Activated CD4-positive, alpha-beta T cell treated with anti-CD3 and anti-CD28 coated beads for 4 hours (primary cell): Measurements from ENCODE around the gene ZFP30.
A peak's percentile ranks its signal among the peaks of the same experiment; 100 is the strongest.
"Not testable (repeated sequence)": the region's sequence is repeated elsewhere in the genome, so short reads cannot be mapped to it uniquely, and the experiment has no call there.

Experiments
- DNase-seq, 2 donors: peaks; one replicate each; pipeline ENCODE4 v3.0.0-alpha.2; 2020

The ZFP30 gene

DNA sequence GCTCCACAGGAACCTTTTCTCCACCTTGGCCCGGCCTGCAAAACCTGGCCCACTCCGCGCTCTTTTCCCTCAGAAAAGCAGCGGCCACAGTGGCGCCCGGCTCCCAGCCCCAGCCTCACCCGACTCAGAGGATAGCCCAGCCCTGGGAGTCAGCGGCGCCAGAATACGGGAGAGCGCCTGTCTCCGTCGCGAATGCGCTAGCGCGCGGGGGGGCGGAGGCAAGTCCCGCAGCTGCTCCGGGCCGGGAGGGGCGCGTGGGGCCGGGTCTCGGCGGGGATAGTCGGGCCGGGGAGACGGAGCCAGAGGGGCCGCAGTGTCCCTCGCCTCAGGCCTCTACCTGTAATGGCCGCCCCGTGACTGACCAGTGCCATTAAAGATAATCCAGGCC is at the start of gene ZFP30:
Gene ZFP30 (minus strand): TSS at position 165 of the 388 bp plus-strand sequence. CDS start 7,643 bp downstream, outside the sequence.
- DNase-seq: peak; percentile 69 to 84

GRCh38 chr19:37699057-37699456 is 43.8 kb upstream of the ZFP30 start:
- no peak for DNase-seq

DNA sequence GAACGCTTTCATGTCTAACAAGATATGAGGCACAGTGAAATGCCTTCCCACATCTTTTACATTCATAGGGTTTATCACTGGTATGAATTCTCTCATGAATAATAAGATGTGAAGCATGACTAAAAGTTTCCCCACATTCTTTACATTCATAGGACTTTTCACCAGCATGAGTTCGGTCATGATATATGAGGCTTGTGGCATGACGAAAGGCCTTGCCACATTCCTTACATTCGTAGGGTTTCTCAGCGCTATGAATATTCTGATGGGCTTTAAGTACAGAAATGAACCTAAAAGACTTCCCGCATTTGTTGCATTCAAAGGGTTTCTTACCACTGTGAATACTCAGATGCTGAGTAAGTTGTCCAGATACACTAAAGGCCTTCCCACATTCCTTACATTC is 43.0 kb upstream of the ZFP30 start:
- DNase-seq: no peak

DNA sequence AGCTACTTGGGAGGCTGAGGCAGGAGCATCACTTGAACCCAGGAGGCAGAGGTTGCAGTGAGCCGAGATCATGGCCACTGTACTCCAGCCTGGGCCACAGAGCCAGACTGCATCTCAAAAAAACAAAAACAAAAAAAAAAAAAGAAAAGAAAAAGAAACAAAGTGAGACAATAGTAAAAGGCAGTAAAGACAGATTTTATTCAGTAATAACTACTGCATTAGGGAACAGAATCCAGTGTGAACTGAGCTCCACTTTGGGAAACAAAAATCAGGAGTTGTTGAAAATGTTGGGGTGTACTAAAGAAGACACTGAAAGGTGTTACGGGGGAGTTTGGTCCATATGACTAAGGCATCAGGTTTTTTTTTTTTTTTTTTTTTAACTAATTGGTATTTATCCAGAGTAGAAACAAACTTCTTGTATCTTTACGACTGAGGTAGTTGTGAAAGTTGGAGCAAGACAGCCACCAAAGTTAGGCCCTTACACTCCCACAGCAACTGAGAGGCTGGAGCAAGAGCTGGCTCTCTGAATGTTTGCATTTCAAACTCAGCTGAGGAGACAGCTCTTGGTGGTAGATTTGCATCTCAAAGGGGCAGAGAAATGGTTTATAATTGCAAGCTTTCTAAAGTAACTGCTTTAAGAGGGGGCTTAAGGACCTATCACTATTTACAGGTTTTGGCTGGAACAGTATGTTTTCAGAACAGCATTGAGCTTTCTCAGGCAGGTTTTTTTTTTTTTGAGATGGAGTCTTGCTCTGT is 40.1 kb upstream of the ZFP30 start:
- DNase-seq: no peak

DNA sequence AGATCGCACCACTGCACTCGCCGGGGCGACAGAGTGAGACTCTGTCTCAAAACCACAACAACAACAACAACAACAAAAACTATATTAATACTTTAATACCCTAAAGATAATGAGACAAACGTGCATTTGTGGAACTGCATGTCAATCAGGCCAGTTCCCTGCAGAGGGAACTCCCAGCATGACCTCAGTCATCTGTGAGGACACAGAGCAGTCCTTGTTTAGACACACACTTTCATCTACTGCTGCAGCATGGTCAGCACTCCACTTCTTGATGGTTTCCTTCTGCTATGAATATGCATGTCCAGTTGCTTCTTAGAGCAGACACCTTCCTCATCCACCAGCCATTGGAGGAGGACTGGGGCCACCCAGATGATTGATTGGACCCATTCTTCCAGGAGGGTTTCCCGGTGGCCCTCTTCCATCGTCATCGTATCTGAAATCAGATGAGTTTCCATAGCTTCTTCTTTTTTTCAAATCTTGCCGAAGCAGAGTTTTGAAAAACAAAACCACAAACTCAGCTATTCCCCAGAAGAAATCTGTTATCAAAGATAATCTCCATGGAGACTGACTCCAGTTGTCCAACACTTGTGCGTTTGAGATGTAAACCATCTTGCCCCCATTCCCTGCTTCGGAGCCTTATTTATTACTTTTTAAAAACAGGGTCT is 37.8 kb upstream of the ZFP30 start:
- no peak for DNase-seq

DNA sequence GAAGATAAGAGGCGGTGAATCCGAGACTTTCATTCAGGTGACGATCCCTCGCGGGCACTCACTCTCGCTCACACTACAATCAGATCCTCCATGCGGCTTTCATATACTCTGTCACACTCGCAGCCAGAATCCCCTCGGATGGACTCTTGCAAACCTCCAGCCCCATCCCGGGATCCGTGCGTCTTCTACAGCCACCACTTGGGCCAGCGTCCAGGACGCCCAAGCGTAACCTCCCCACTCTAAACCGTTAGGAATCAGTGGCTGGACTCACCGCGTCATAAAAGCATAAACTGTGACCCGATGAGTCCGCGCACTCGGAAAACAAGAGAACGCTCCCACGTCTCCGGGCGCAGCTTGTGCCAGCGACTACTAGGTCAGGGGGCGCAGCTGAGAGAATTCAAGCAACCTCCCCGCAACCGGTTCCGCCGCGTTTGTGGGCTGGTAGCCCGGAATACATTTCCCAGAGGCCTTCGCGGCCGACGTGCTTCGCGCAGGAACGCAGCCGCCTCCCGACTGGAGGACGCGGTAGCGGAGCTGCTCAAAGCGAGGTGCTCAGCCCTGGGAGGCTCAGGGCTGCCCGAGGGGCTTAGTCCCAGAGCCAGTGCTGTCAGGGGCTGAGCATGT is 36.7 kb upstream of the ZFP30 start:
- DNase-seq: peak; percentile 77 to 80

- no peak for DNase-seq
These were observed 28.3 kb upstream of the ZFP30 start for GRCh38 chr19:37683520-37683919.

DNA sequence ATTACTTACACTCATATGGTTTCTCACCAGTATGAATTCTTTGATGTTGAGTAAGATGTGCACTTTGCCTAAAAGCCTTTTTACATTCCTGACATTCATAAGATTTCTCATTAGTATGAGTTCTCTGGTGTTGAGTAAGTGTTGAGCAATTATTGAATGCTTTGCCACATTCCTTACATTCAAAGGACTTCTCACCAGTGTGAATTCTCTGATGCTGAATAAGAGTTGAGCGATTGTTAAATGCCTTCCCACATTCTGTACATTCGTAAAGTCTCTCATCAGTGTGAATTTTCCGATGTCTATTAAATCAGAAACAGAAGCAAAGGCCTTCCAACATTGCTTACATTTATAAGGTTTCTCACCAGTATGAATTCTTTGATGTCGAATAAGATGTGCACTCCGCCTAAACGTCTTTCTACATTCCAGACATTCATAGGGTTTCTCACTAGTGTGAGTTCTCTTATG is 14.2 kb upstream of the ZFP30 start:
- no peak for DNase-seq

- DNase-seq: not testable (repeated sequence)
These were observed 1.9 kb upstream of the ZFP30 start for GRCh38 chr19:37657157-37657556.

GRCh38 chr19:37655689-37656371 is 565 bp upstream of the ZFP30 start:
- DNase-seq: peak; percentile 81 to 87

- DNase-seq: peak; percentile 1 to 12
These were observed 500 bp downstream of the ZFP30 start for GRCh38 chr19:37654629-37655300.

GRCh38 chr19:37654118-37654517 is 1.1 kb downstream of the ZFP30 start:
- DNase-seq: no peak

DNA sequence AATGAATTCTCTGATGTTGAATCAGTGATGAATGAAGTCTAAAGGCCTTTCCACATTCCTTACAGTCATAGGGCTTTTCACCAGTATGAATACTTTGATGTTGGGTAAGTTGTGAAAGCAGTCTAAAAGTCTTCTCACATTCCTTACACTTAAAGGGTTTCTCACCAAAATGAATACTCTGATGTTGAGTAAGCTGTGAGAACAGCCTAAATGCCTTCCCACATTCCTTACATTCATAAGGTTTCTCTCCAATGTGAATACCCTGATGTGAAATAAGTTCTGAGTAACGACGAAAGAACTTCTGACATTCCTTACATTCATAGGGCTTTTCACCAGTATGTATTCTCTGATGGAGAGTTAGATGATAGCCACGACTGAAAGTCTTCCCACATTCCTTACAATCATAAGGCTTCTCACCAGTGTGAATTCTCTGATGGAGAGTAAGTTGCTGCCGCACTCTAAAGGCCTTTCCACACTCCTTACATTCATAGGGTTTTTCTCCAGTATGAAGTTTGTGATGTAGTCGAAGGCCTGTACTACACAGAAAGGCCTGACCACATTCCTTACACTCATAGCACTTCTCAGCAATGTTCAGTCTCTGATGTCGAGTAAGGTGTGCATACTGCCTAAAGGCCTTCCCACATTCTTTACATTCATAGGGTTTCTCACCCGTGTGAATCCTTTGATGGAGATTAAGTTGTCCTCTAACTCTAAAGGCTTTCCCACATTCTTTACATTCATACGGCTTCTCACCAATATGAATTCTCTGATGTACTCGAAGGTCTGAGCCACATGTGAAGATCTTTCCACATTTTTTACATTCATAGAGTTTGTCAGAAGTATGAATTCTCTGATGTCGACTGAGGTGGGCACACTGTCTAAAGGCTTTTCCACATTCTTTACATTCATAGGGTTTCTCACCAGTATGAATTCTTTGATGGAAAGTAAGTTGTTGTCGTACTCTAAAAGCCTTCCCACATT is 19.9 kb downstream of the ZFP30 start:
- no peak for DNase-seq

DNA sequence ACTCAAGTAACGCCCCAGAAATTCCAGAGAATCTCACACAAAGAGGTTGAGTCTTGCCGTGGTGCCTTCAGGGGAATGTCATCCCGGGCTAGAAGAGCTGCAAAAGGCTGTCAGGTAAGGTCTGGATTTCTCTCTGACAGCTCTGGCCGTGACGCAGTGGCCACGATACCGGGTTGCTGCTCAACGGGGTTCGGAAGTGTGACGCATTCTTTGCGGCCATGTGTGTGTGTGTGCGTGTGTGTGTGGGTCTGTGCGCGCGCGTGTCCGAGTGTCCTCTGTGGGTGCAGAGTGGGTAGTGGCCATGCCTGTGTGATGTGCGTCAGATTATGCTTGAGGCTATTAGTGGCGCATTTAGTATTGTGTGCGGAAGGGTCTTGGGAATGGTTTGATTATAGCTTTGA is 60.3 kb downstream of the ZFP30 start:
- peak; percentile 40 to 57 for DNase-seq

DNA sequence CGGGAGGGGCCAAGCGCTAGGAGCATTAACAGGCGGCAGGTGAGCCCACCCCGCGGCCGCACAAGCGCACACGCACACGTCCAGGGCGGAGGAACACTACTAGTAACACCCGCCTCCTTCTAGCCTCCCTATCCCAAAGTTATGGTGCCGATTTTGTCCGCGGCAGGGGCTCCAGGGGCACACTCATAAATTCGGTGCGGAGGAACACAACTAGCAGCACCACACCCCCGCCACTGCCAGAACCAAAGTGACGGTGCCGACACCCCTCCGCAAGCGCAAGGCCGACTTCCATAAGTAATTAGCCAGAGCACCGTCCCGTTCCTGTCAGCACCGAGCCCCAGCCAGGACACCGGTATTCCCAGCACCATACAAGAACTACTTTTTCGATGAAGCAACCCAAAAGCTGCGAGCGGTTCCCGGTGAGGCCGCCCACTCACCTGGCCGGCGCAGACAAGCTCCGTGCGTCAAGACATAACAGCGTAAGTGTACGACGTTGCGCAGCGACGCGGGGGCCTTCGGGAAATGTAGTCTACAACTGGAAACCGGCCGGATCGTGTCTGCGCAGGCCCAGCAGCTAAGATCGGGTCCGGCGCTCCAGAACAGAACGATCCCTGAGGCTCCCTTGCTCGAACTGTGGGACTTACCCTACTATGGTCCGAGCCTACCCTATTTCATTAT is 60.8 kb downstream of the ZFP30 start, which contains the start of the genes ZNF540 and ZNF571:
Gene ZNF540 (plus strand): TSS at position 573 of the 678 bp plus-strand sequence. CDS start 3,572 bp downstream, outside the sequence.
Gene ZNF571 (minus strand): TSS at position 489 of the 678 bp plus-strand sequence. CDS start 8,116 bp downstream, outside the sequence.
- peak; percentile 92 to 93 for DNase-seq

GRCh38 chr19:37593996-37594303 is 61.3 kb downstream of the ZFP30 start:
- DNase-seq: no peak

DNA sequence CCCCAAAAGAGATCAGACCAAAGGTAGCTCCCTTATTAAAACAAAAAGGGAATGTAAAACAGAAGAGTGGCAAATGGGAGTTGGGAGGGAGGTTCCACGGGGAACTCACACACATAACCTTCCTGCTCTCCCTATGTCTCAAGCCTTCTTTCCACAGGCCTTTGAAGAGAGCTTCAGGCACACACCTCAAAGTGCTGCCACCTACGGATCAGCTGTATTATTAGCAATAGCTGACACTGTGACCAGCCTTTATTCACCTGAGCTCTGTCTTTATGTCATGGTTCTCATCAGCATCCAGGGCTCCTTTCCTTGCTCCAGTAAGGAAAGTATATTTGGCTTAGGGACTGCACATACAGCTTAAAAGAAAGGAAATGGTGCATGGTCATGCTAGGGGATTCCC is 71.9 kb downstream of the ZFP30 start:
- DNase-seq: no peak

- DNase-seq: no peak
These were observed 83.1 kb downstream of the ZFP30 start for GRCh38 chr19:37572203-37572602.

DNA sequence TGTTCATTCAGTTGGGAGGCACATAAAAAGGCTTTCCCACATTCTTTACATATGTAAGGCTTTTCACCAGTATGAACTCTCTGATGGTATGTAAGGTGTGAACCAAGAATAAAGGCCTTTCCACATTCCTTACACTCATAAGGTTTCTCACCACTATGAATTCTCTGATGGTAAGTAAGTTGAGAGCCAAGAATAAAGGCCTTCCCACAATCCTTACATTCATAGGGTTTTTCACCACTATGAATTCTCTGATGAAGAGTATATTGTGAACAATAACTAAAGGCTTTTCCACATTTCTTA is 89.9 kb downstream of the ZFP30 start:
- DNase-seq: no peak

- DNase-seq: no peak
These were observed 90.5 kb downstream of the ZFP30 start for GRCh38 chr19:37564624-37565369.
